ENCODE measurements around the gene ADAM12.

DNA sequence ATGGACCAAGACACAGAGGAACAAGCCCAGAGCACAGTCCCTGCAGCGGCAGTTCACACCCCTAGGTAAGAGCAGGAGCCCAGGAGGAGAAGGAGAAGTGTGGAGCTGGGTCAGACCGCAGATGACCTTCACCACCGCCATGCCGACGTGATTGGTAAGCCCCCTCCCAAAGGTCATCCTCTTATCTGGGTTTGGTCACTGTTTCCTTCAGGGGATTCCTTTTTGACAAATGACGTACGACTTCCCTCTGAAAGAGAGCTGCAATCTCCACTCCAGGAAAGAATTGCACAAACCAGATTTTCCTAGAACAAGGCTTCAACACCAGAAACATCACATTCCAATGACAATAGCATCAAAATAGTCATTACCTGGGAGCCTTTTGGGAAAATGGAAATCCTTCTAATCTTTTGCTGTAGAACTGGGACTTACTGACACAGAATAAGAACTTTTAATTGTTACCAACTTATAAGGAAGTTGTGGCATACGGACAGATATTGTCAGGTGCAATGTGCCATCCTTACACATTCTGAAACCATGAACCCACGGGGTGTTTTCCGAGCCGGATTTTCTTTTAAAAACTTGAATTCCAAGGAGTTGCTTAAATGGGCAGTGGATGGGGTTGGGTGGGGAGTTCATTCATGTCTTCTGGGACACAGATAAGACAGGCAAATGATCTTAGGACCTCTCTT is 20.8 kb upstream of the ADAM12 start:
- TF ChIP-seq, protein P1, sequence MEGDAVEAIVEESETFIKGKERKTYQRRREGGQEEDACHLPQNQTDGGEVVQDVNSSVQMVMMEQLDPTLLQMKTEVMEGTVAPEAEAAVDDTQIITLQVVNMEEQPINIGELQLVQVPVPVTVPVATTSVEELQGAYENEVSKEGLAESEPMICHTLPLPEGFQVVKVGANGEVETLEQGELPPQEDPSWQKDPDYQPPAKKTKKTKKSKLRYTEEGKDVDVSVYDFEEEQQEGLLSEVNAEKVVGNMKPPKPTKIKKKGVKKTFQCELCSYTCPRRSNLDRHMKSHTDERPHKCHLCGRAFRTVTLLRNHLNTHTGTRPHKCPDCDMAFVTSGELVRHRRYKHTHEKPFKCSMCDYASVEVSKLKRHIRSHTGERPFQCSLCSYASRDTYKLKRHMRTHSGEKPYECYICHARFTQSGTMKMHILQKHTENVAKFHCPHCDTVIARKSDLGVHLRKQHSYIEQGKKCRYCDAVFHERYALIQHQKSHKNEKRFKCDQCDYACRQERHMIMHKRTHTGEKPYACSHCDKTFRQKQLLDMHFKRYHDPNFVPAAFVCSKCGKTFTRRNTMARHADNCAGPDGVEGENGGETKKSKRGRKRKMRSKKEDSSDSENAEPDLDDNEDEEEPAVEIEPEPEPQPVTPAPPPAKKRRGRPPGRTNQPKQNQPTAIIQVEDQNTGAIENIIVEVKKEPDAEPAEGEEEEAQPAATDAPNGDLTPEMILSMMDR (IDR thresholded peaks at IDR 0.05; ENCODE audit: low read length): no peak
- TF ChIP-seq EZH2 (optimal IDR thresholded peaks at IDR 0.05; ENCODE audit: low read depth, low read length): no peak
